Measurements from ENCODE around the gene C2orf68. TPM values are rescaled to one million over a fixed set of nuclear protein-coding genes. Genes with fewer than 3 reads are reported as not detected.

The C2orf68 gene
- total RNA-seq, 2 experiments from 2014 or later, result 86.2 to 86.7 TPM

GRCh38 chr2:85647823-85648526, 36.1 kb upstream of the C2orf68 start:
- Histone ChIP-seq H3K79me2 (ENCODE audit: insufficient read depth, low read depth, low read length) (no peaks in the 10 kb centered on the region), H3K4me3 (ENCODE audit: low read depth, low read length, poor library complexity, severe bottlenecking) (no peak overlapping the region), H3K9me3 (ENCODE audit: low read length) (no peaks in the 10 kb centered on the region), H3K9me2 (ENCODE audit: insufficient read depth, low read length) (no peaks in the 10 kb centered on the region), H3K4me2 (ENCODE audit: low read length) (no peak overlapping the region), H3K36me3 (ENCODE audit: insufficient read depth, low read length) (peaks cover 97% of the 10 kb centered on the region), H4K20me1 (ENCODE audit: insufficient read depth, low read length) (no peaks in the 10 kb centered on the region), H3K4me1 (ENCODE audit: insufficient read depth, low read length, poor library complexity, severe bottlenecking) (no peaks in the 10 kb centered on the region), H3K27ac (ENCODE audit: low read depth, low read length, poor library complexity, severe bottlenecking) (no peak overlapping the region), H2AFZ (ENCODE audit: low read length) (no peak overlapping the region)
- no peak for TF ChIP-seq EZH2phosphoT487 (IDR thresholded peaks at IDR 0.05; ENCODE audit: borderline replicate concordance, low read depth, low read length)
- TF ChIP-seq, protein P1, sequence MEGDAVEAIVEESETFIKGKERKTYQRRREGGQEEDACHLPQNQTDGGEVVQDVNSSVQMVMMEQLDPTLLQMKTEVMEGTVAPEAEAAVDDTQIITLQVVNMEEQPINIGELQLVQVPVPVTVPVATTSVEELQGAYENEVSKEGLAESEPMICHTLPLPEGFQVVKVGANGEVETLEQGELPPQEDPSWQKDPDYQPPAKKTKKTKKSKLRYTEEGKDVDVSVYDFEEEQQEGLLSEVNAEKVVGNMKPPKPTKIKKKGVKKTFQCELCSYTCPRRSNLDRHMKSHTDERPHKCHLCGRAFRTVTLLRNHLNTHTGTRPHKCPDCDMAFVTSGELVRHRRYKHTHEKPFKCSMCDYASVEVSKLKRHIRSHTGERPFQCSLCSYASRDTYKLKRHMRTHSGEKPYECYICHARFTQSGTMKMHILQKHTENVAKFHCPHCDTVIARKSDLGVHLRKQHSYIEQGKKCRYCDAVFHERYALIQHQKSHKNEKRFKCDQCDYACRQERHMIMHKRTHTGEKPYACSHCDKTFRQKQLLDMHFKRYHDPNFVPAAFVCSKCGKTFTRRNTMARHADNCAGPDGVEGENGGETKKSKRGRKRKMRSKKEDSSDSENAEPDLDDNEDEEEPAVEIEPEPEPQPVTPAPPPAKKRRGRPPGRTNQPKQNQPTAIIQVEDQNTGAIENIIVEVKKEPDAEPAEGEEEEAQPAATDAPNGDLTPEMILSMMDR (conservative IDR thresholded peaks at IDR 0.05; ENCODE audit: low read length), result no peak
- DNase-seq (ENCODE audit: low spot score), result no peak
- intact Hi-C loops (cut with micrococcal nuclease; ENCODE audit: unreplicated experiment), result no loop called here
- ChIA-PET CTCF (ENCODE audit: unreplicated experiment) (interaction anchor here (1.6 kb wide), 1 partner anchor 11 kb away, joined by 3 read pairs; no protein-coding TSS in a partner anchor), POLR2A (no interaction called here)
- no TSS peak for BruUV-seq (replicated peaks)

GRCh38 chr2:85646166-85646565, 34.3 kb upstream of the C2orf68 start:
- no TSS peak for BruUV-seq (replicated peaks)
- no peak overlapping the region for H3K4me2 ChIP-seq (ENCODE audit: low read length)
- H3K9me3 ChIP-seq (ENCODE audit: low read length), result no peaks in the 10 kb centered on the region
- H3K9me2 ChIP-seq (ENCODE audit: insufficient read depth, low read length), result no peaks in the 10 kb centered on the region
- H2AFZ ChIP-seq (ENCODE audit: low read length), result no peak overlapping the region
- H3K79me2 ChIP-seq (ENCODE audit: insufficient read depth, low read depth, low read length), result no peaks in the 10 kb centered on the region
- ChIA-PET CTCF (ENCODE audit: unreplicated experiment) (interaction anchor here (1.3 kb wide), 1 partner anchor 9 kb away, joined by 3 read pairs; no protein-coding TSS in a partner anchor), POLR2A (no interaction called here)
- TF ChIP-seq EZH2phosphoT487 (IDR thresholded peaks at IDR 0.05; ENCODE audit: borderline replicate concordance, low read depth, low read length), result no peak
- TF ChIP-seq, protein P1 (conservative IDR thresholded peaks at IDR 0.05; ENCODE audit: low read length), result no peak
- H3K27ac ChIP-seq (ENCODE audit: low read depth, low read length, poor library complexity, severe bottlenecking), result no peak overlapping the region
- H3K4me3 ChIP-seq (ENCODE audit: low read depth, low read length, poor library complexity, severe bottlenecking), result no peak overlapping the region
- no peaks in the 10 kb centered on the region for H4K20me1 ChIP-seq (ENCODE audit: insufficient read depth, low read length)
- H3K4me1 ChIP-seq (ENCODE audit: insufficient read depth, low read length, poor library complexity, severe bottlenecking), result no peaks in the 10 kb centered on the region
- intact Hi-C loops (cut with micrococcal nuclease; ENCODE audit: unreplicated experiment), result no loop called here
- no peak for DNase-seq (ENCODE audit: low spot score)
- H3K36me3 ChIP-seq (ENCODE audit: insufficient read depth, low read length), result peaks cover 97% of the 10 kb centered on the region

- intact Hi-C loops (cut with micrococcal nuclease; ENCODE audit: unreplicated experiment), result no loop called here
- no peak for DNase-seq (ENCODE audit: low spot score)
- H3K4me2 ChIP-seq (ENCODE audit: low read length), result no peak overlapping the region
- H3K9me2 ChIP-seq (ENCODE audit: insufficient read depth, low read length), result no peaks in the 10 kb centered on the region
- no peak for TF ChIP-seq EZH2phosphoT487 (IDR thresholded peaks at IDR 0.05; ENCODE audit: borderline replicate concordance, low read depth, low read length)
- TF ChIP-seq, protein P1 (conservative IDR thresholded peaks at IDR 0.05; ENCODE audit: low read length), result no peak
- no peaks in the 10 kb centered on the region for H3K79me2 ChIP-seq (ENCODE audit: insufficient read depth, low read depth, low read length)
- peaks cover 98% of the 10 kb centered on the region for H3K36me3 ChIP-seq (ENCODE audit: insufficient read depth, low read length)
- BruUV-seq (replicated peaks), result no TSS peak
- CTCF ChIA-PET (ENCODE audit: unreplicated experiment), result interaction anchor here (1.3 kb wide), 1 partner anchor 8 kb away, joined by 3 read pairs; no protein-coding TSS in a partner anchor
- POLR2A ChIA-PET, result interaction anchor here (0.6 kb wide), 1 partner anchor 83 kb away, joined by 3 read pairs; no protein-coding TSS in a partner anchor
- H3K27ac ChIP-seq (ENCODE audit: low read depth, low read length, poor library complexity, severe bottlenecking), result no peak overlapping the region
- no peak overlapping the region for H3K4me3 ChIP-seq (ENCODE audit: low read depth, low read length, poor library complexity, severe bottlenecking)
- H3K4me1 ChIP-seq (ENCODE audit: insufficient read depth, low read length, poor library complexity, severe bottlenecking), result no peaks in the 10 kb centered on the region
- no peaks in the 10 kb centered on the region for H4K20me1 ChIP-seq (ENCODE audit: insufficient read depth, low read length)
- H2AFZ ChIP-seq (ENCODE audit: low read length), result no peak overlapping the region
- H3K9me3 ChIP-seq (ENCODE audit: low read length), result no peaks in the 10 kb centered on the region
Measured at GRCh38 chr2:85644909-85645308, 33.0 kb upstream of the C2orf68 start.
